ENCODE data around the gene CSNK1G3.

GRCh38 chr5:123511290-123511647 is 708 bp upstream of the CSNK1G3 start:
- TF ChIP-seq EZH2 (IDR thresholded peaks at IDR 0.05; ENCODE audit: insufficient read depth, poor library complexity, severe bottlenecking), result no peak
- TF ChIP-seq EZH2phosphoT487 (IDR thresholded peaks at IDR 0.05; ENCODE audit: insufficient read depth, low read depth), result no peak

Data from GM23248 (cell line).